K562 (cell line): ENCODE data around the gene RACK1. TPM values are rescaled to one million over a fixed set of nuclear protein-coding genes. Genes with fewer than 3 reads are reported as not detected.

Source experiments
- BRCA1 ChIP-seq, 2 experiments: fragments of 450-650 bp in 1 of 2; sonication (generic) in 1 of 2; formaldehyde crosslinking in 1 of 2; IDR thresholded peaks; 2 replicates each; pipeline versions ENCODE4 v1.5.0 to v1.6.1; 2017 to 2020; ENCODE audit warnings: mild to moderate bottlenecking in 1 of 2, missing genetic modification reagents in 1 of 2
- CCAR2 ChIP-seq: fragments of 200-400 bp; formaldehyde crosslinking; IDR thresholded peaks from 2 replicates; pipeline ENCODE4 v1.6.1; 2017; ENCODE audit warnings: mild to moderate bottlenecking, low read depth, low read length
- CEBPB ChIP-seq: fragments of 450-650 bp; IDR thresholded peaks from 2 replicates; pipeline ENCODE4 v1.6.1; 2016; ENCODE audit warnings: missing genetic modification characterization, missing compliant biosample characterization
- DDX20 ChIP-seq: fragments of 450-650 bp; IDR thresholded peaks from 2 replicates; pipeline ENCODE4 v1.6.1; 2016; ENCODE audit warnings: missing genetic modification characterization, low read depth, mild to moderate bottlenecking, missing compliant biosample characterization, moderate library complexity
- ETV1 ChIP-seq: fragments of 450-650 bp; conservative IDR thresholded peaks from 2 replicates; pipeline ENCODE4 v1.6.1; 2016; ENCODE audit warnings: missing genetic modification characterization, control low read depth, low read depth, missing compliant biosample characterization
- FOXJ2 ChIP-seq: fragments of 200-800 bp; sonication (Bioruptor generic); IDR thresholded peaks from 2 replicates; pipeline ENCODE4 v1.6.1; 2016; ENCODE audit warnings: missing genetic modification characterization, missing compliant biosample characterization
- GATA2 ChIP-seq: sonication (generic); formaldehyde crosslinking; IDR thresholded peaks from 2 replicates; pipeline ENCODE4 v1.4.0; 2020; ENCODE audit warnings: mild to moderate bottlenecking, missing genetic modification reagents
- GTF2A2 ChIP-seq: IDR thresholded peaks from 2 replicates; pipeline ENCODE4 v1.6.1; 2016; ENCODE audit warnings: mild to moderate bottlenecking, missing genetic modification characterization, missing compliant biosample characterization
- HDAC1 ChIP-seq, 2 experiments: fragments of 450-650 bp; IDR thresholded peaks; 2 replicates each; pipeline ENCODE4 v1.6.1; 2016 to 2017; ENCODE audit warnings: inconsistent platforms in 1 of 2, mild to moderate bottlenecking in 1 of 2, moderate library complexity in 1 of 2
- HDAC3 ChIP-seq: fragments of 450-650 bp; IDR thresholded peaks from 2 replicates; pipeline ENCODE4 v1.6.1; 2018; ENCODE audit warnings: borderline replicate concordance, mild to moderate bottlenecking, moderate library complexity; ENCODE audit not compliant: partially characterized antibody
- MCM2 ChIP-seq: fragments of 450-650 bp; IDR thresholded peaks from 2 replicates; pipeline ENCODE4 v1.6.1; 2017; ENCODE audit warnings: low read depth, mild to moderate bottlenecking
- MTA2 ChIP-seq: fragments of 450-650 bp; IDR thresholded peaks from 2 replicates; pipeline ENCODE4 v1.6.1; 2016; ENCODE audit warnings: low read depth
- NFATC3 ChIP-seq: fragments of 450-650 bp; IDR thresholded peaks from 2 replicates; pipeline ENCODE4 v1.6.1; 2017; ENCODE audit warnings: mild to moderate bottlenecking
- NR2C1 ChIP-seq, 2 experiments: fragments of 450-650 bp; IDR thresholded peaks; 2 replicates each; pipeline ENCODE4 v1.6.1; 2017; ENCODE audit warnings: mild to moderate bottlenecking in 2 of 2, antibody characterized with exemption in 1 of 2, inconsistent platforms in 1 of 2, missing compliant biosample characterization in 1 of 2, missing genetic modification characterization in 1 of 2
- RBM14 ChIP-seq: fragments of 200-400 bp; formaldehyde crosslinking; IDR thresholded peaks from 2 replicates; pipeline ENCODE4 v1.6.1; 2018; ENCODE audit warnings: low read depth, mild to moderate bottlenecking, low read length, moderate library complexity, borderline replicate concordance; ENCODE audit not compliant: insufficient read depth
- RBM39 ChIP-seq: fragments of 200-400 bp; formaldehyde crosslinking; optimal IDR thresholded peaks from 2 replicates; pipeline ENCODE3; 2018; ENCODE audit warnings: low read depth, low read length
- RHOXF2B ChIP-seq: fragments of 250-450 bp; sonication (Bioruptor Pico); conservative IDR thresholded peaks from 2 replicates; pipeline ENCODE4 v1.5.1; 2021
- STAT5A ChIP-seq: IDR thresholded peaks from 2 replicates; pipeline ENCODE4 v1.6.1; 2012; ENCODE audit warnings: low read length, inconsistent platforms, borderline replicate concordance
- TCF7 ChIP-seq: sonication (generic); IDR thresholded peaks from 2 replicates; pipeline ENCODE4 v1.6.1; 2016; ENCODE audit warnings: antibody characterized with exemption, borderline replicate concordance
- TCFL5 ChIP-seq: fragments of 250-450 bp; sonication (Bioruptor Pico); conservative IDR thresholded peaks from 2 replicates; pipeline ENCODE4 v1.6.1; 2021; ENCODE audit warnings: mild to moderate bottlenecking, moderate library complexity, matching md5 sums
- ZC3H8 ChIP-seq: fragments of 450-650 bp; IDR thresholded peaks from 2 replicates; pipeline ENCODE4 v1.6.1; 2017
- ZNF23 ChIP-seq: fragments of 250-450 bp; sonication (Bioruptor Pico); IDR thresholded peaks from 2 replicates; pipeline ENCODE4 v1.4.0; 2020; ENCODE audit warnings: mild to moderate bottlenecking
- ZNF316 ChIP-seq: fragments of 450-650 bp; IDR thresholded peaks from 2 replicates; pipeline ENCODE4 v1.6.1; 2016
- ZSCAN32 ChIP-seq: fragments of 450-650 bp; formaldehyde crosslinking; IDR thresholded peaks from 2 replicates; pipeline ENCODE4 v1.4.0; 2020; ENCODE audit warnings: mild to moderate bottlenecking, moderate library complexity
- polyA plus RNA-seq, 8 experiments: library from polyadenylated mRNA; depleted of rRNA in 4 of 8; stranded (reverse) in 5 of 8; unstranded in 3 of 8; fragments of >200 nt; fragmentation: Nextera tagmentation in 2 of 8; fragmentation: Illumina TruSeq in 1 of 8; extraction: Ambion mirVana in 2 of 8; extraction: Trizol in 1 of 8; gene quantifications; 2 replicates each; pipeline versions ENCODE4 v1.2.1 to v1.2.3, GENCODE V29; 2011 to 2014; ENCODE audit warnings: inconsistent platforms in 1 of 8, missing spikeins in 1 of 8
- total RNA-seq, 7 experiments: library from RNA; depleted of rRNA in 6 of 7; stranded (reverse); fragments of >200 nt in 6 of 7; fragmentation: Illumina TruSeq in 2 of 7; extraction: Trizol in 2 of 7; gene quantifications; 2 replicates each; pipeline versions ENCODE4 v1.2.1 to v1.2.3, GENCODE V29; 2011 to 2021; ENCODE audit warnings: low replicate concordance in 1 of 7
- TF ChIP-seq, protein P1 (sequence below): fragments of 450-650 bp; formaldehyde crosslinking; IDR thresholded peaks from 2 replicates; pipeline ENCODE4 v1.4.0; 2022; ENCODE audit warnings: missing genetic modification characterization
- TF ChIP-seq, protein P2 (sequence below), 2 experiments: fragments of 200-800 bp in 1 of 2; sonication (Bioruptor generic) in 1 of 2; sonication (generic) in 1 of 2; formaldehyde crosslinking in 1 of 2; IDR thresholded peaks in 1 of 2; conservative IDR thresholded peaks in 1 of 2; 2 replicates each; pipeline versions ENCODE4 v1.5.0 to v1.6.1; 2016 to 2020; ENCODE audit warnings: missing compliant biosample characterization in 1 of 2, missing genetic modification characterization in 1 of 2, missing genetic modification reagents in 1 of 2
- TF ChIP-seq, protein P3 (sequence below): sonication (generic); formaldehyde crosslinking; IDR thresholded peaks from 2 replicates; pipeline ENCODE4 v1.8.1; 2023; ENCODE audit warnings: mild to moderate bottlenecking, missing genetic modification reagents, moderate library complexity

The RACK1 gene
- total and polyA plus RNA-seq, 9 of the 15 experiments (the other 6 are each of a cell fraction or from before 2014, with no cell fraction given), result 2,303 to 5,311 (median 3,833) TPM

DNA sequence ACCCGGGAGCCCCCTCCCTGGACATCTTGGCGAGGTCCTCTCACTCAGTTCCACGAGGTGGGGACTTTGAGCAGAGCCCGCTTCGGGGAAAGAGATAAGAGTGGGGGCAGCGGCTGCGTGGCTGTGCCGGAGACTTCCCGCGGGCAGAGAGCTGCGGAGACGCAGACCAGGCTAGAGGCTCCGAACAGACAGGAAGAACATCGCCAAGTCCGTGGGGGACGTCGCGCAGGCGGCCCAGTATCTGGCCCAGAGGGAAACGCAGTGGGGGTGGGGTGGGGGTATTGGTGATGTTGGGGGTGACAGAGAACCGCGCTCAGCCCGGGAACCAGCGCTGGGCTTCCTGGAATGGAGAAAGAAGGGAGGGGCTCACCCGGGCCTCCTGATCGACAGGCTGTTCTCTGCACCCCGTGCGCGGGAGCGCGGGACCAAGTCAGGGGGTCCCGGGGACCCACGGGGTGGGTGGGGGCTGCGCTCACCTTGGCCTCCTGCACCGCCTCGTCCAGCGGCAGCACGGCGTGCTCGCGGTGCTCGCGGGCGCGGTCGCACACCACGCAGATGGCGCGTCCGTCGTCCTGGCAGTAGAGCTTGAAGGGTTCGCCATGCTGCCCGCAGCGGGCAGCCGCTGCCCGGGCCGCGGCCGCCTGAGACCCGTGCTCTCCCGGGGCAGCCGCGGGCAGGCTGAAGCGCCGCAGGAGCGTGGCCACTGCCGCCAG lies 39.4 kb downstream of the RACK1 start (continued):
- TF ChIP-seq BRCA1 (IDR thresholded peaks at IDR 0.05) (no peak), BRCA1 (CRISPR knock-in tag; IDR thresholded peaks at IDR 0.05) (no peak), ETV1 (tag) (no peak), FOXJ2 (tag) (no peak), ZNF23 (CRISPR knock-in tag) (no peak), CCAR2 (no peak), RBM14 (no peak), NFATC3 (no peak), ZNF316 (peak; percentile 8; the same call in 1 of the 2 replicates), CEBPB (tag) (no peak), RBM39 (no peak), GTF2A2 (no peak), GATA2 (CRISPR knock-in tag) (no peak), RHOXF2B (CRISPR knock-in tag) (no peak), ZC3H8 (no peak), HDAC3 (no peak), TCFL5 (CRISPR knock-in tag) (no peak), ZSCAN32 (CRISPR knock-in tag) (no peak), MCM2 (no peak), MTA2 (no peak), NR2C1 (IDR thresholded peaks at IDR 0.05) (no peak), NR2C1 (tag; IDR thresholded peaks at IDR 0.05) (no peak), TCF7 (no peak), DDX20 (tag) (no peak), STAT5A (no peak), HDAC1 (IDR thresholded peaks at IDR 0.05) (peak in 1 of 2 experiments; percentile 44; a peak in 2 of 4 replicates)
- TF ChIP-seq, protein P1, sequence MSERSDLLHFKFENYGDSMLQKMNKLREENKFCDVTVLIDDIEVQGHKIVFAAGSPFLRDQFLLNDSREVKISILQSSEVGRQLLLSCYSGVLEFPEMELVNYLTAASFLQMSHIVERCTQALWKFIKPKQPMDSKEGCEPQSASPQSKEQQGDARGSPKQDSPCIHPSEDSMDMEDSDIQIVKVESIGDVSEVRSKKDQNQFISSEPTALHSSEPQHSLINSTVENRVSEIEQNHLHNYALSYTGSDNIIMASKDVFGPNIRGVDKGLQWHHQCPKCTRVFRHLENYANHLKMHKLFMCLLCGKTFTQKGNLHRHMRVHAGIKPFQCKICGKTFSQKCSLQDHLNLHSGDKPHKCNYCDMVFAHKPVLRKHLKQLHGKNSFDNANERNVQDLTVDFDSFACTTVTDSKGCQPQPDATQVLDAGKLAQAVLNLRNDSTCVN (CRISPR knock-in tag), result no peak
- TF ChIP-seq, protein P2, sequence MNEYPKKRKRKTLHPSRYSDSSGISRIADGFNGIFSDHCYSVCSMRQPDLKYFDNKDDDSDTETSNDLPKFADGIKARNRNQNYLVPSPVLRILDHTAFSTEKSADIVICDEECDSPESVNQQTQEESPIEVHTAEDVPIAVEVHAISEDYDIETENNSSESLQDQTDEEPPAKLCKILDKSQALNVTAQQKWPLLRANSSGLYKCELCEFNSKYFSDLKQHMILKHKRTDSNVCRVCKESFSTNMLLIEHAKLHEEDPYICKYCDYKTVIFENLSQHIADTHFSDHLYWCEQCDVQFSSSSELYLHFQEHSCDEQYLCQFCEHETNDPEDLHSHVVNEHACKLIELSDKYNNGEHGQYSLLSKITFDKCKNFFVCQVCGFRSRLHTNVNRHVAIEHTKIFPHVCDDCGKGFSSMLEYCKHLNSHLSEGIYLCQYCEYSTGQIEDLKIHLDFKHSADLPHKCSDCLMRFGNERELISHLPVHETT (CRISPR knock-in tag; conservative IDR thresholded peaks at IDR 0.05 in 1 of 2, IDR thresholded peaks at IDR 0.05 in 1 of 2), result no peak
- TF ChIP-seq, protein P3, sequence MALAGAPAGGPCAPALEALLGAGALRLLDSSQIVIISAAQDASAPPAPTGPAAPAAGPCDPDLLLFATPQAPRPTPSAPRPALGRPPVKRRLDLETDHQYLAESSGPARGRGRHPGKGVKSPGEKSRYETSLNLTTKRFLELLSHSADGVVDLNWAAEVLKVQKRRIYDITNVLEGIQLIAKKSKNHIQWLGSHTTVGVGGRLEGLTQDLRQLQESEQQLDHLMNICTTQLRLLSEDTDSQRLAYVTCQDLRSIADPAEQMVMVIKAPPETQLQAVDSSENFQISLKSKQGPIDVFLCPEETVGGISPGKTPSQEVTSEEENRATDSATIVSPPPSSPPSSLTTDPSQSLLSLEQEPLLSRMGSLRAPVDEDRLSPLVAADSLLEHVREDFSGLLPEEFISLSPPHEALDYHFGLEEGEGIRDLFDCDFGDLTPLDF (CRISPR knock-in tag), result no peak
